Fibroblast of lung (primary cell): ENCODE results near the gene ADRA2C.

ENCODE experiments used
- CTCF ChIP-seq, 2 donors: IDR thresholded peaks in 1 of 2; conservative IDR thresholded peaks in 1 of 2; 1 replicate in 1 of 2; 2 replicates in 1 of 2; pipeline ENCODE4 v1.5.1; 2011 to 2012; ENCODE audit warnings: low read length in 2 of 2, control low read depth in 1 of 2, inconsistent platforms in 1 of 2, low read depth in 1 of 2, mild to moderate bottlenecking in 1 of 2
- EZH2 ChIP-seq: IDR thresholded peaks from 2 replicates; pipeline ENCODE4 v1.5.1; 2012; ENCODE audit warnings: low read length, control low read depth, mild to moderate bottlenecking; ENCODE audit errors: missing control alignments

GRCh38 chr4:3800351-3800750 lies 34.2 kb downstream of the ADRA2C start:
- TF ChIP-seq CTCF (conservative IDR thresholded peaks at IDR 0.05 in 1 of 2, IDR thresholded peaks at IDR 0.05 in 1 of 2; ENCODE audit: low read depth in 1 of 2, low read length in 2 of 2) = no peak
- no peak for TF ChIP-seq EZH2
